Aorta (tissue), 5 donors: Measurements from ENCODE around the gene LYRM1. TPM values are rescaled to one million over a fixed set of nuclear protein-coding genes. Genes with fewer than 3 reads are reported as not detected.
"Not testable (repeated sequence)": the region's sequence is repeated elsewhere in the genome, so short reads cannot be mapped to it uniquely, and the experiment has no call there.

ENCODE experiments used
- ATAC-seq: fragments of 200-7000 bp; cut with Tn5 transposase; one replicate; pipeline ENCODE4 v1.9.1; 2022; ENCODE audit warnings: moderate library complexity; ENCODE audit not compliant: low FRiP score
- DNase-seq, 2 donors: peaks; one replicate each; pipeline ENCODE4 v3.0.0-alpha.2; 2020
- H3K27ac ChIP-seq, 2 donors: one replicate each; pipeline ENCODE4 v1.5.1; 2013; ENCODE audit warnings: low read length in 2 of 2, mild to moderate bottlenecking in 2 of 2, moderate library complexity in 2 of 2, control low read depth in 1 of 2, inconsistent platforms in 1 of 2, low read depth in 1 of 2
- H3K27me3 ChIP-seq, 2 donors: one replicate each; pipeline ENCODE4 v1.6.1; 2013; ENCODE audit warnings: control low read depth in 1 of 2, low read length in 1 of 2, mild to moderate bottlenecking in 1 of 2, moderate library complexity in 1 of 2; ENCODE audit not compliant: insufficient read depth in 2 of 2, control insufficient read depth in 1 of 2
- H3K36me3 ChIP-seq, 2 donors: one replicate each; pipeline ENCODE4 v1.6.1; 2013; ENCODE audit warnings: control low read depth in 1 of 2, low read length in 1 of 2, mild to moderate bottlenecking in 1 of 2; ENCODE audit not compliant: insufficient read depth in 2 of 2, control insufficient read depth in 1 of 2
- H3K4me1 ChIP-seq, 2 donors: one replicate each; pipeline ENCODE4 v1.6.1; 2013; ENCODE audit warnings: low read length in 2 of 2, control low read depth in 1 of 2, mild to moderate bottlenecking in 1 of 2, moderate library complexity in 1 of 2; ENCODE audit not compliant: insufficient read depth in 2 of 2, control insufficient read depth in 1 of 2
- H3K4me3 ChIP-seq, 2 donors: one replicate each; pipeline ENCODE4 v1.5.1; 2013; ENCODE audit warnings: low read length in 2 of 2, control low read depth in 1 of 2, mild to moderate bottlenecking in 1 of 2
- H3K9me3 ChIP-seq: one replicate; pipeline ENCODE4 v1.6.1; 2013; ENCODE audit warnings: mild to moderate bottlenecking, low read length; ENCODE audit not compliant: control insufficient read depth
- WGBS, 2 donors: extraction: QIAGEN DNeasy Blood & Tissue Kit; methylation state at CpG; one replicate each; pipeline ENCODE4 v1.1.7; 2013; 5-methylcytosine and 5-hydroxymethylcytosine counted together
- intact Hi-C, 2 donors: fragments of 100-400 bp; cut with DNase I; formaldehyde crosslinking; loops; one replicate each; pipeline versions ENCODE4 v1.14.2 to v1.15.0; 2022
- polyA plus RNA-seq, 2 donors: library from polyadenylated mRNA; stranded (reverse); fragments of 200-250 nt; gene quantifications; one replicate each; pipeline ENCODE4 v1.2.3, GENCODE V29; 2013
- total RNA-seq, 2 donors: library from RNA; stranded (reverse); fragmentation: NEBNext Ultra II Directional; extraction: Animal tissue kit (Norgen Biotek cat#: 25700); gene quantifications; one replicate each; pipeline ENCODE4 v1.2.1, GENCODE V29; 2021
- donor health status: healthy with polysubstance abuse.
- donor health status: Bipolar disorder and iron deficiency.
- donor health status: DM: no; HTN: no; CAD: no.
- donor health status: DM: no; HTN: no; CAD: no.
- donor health status: DM: yes; HTN: yes; CAD: no.

LYRM1 gene
- total and polyA plus RNA-seq, 4 donors, result 18.1 to 44.2 (median 25.8) TPM

- H3K4me3 ChIP-seq, ATAC-seq, H3K27ac ChIP-seq, intact Hi-C loops, H3K4me1 ChIP-seq, H3K27me3 ChIP-seq, H3K9me3 ChIP-seq, DNase-seq, H3K36me3 ChIP-seq: not testable (repeated sequence)
- WGBS, 2 donors, result 93 to 96% methylated on average over 4 of the region's 4 CpGs
Measured at GRCh38 chr16:20973201-20973600, 72.6 kb downstream of the LYRM1 start.

Other genes starting within 250 kb of the LYRM1 start
- under 1 TPM; 0.42 to 0.63 TPM for gene ACSM1, start 203.1 kb upstream of the LYRM1 start, total RNA-seq
- gene ACSM1, start 203.1 kb upstream of the LYRM1 start, polyA plus RNA-seq, result under 1 TPM in 1 of 2 donors, not detected in 1; 0.64 TPM
- 10 to 100 TPM; 31.7 to 38.1 TPM for gene THUMPD1, start 159.0 kb upstream of the LYRM1 start, total RNA-seq
- gene THUMPD1, start 159.0 kb upstream of the LYRM1 start, polyA plus RNA-seq, result 10 to 100 TPM; 15.3 to 25.3 TPM
- 1 to 10 TPM; 1.1 to 2.2 TPM for gene ACSM3, start 136.8 kb upstream of the LYRM1 start, total RNA-seq
- under 1 TPM; 0.49 to 0.88 TPM for gene ACSM3, start 136.8 kb upstream of the LYRM1 start, polyA plus RNA-seq
- 10 to 100 TPM in 1 of 2 donors, 1 to 10 TPM in 1; 6.7 to 14.3 TPM for gene ERI2, start 94.3 kb upstream of the LYRM1 start, total RNA-seq
- 10 to 100 TPM; 12.7 to 14.3 TPM for gene ERI2, start 94.3 kb upstream of the LYRM1 start, polyA plus RNA-seq
- gene REXO5, start 94.2 kb upstream of the LYRM1 start, total RNA-seq, result 1 to 10 TPM; 1.1 to 3.0 TPM
- gene REXO5, start 94.2 kb upstream of the LYRM1 start, polyA plus RNA-seq, result 1 to 10 TPM in 1 of 2 donors, under 1 TPM in 1; 0.88 to 2.2 TPM
- gene DCUN1D3, start 413 bp upstream of the LYRM1 start, total RNA-seq, result 10 to 100 TPM; 29.5 to 54.5 TPM
- gene DCUN1D3, start 413 bp upstream of the LYRM1 start, polyA plus RNA-seq, result 1 to 10 TPM; 3.9 to 4.1 TPM